Liver (tissue), 9 donors: ENCODE results near the gene BLM. TPM values are rescaled to one million over a fixed set of nuclear protein-coding genes. Genes with fewer than 3 reads are reported as not detected.

Experiments
- DNase-seq: peaks from one replicate; pipeline ENCODE4 v3.0.0-alpha.2; 2017; ENCODE audit warnings: low spot score
- H3K27ac ChIP-seq, 2 donors: one replicate each; pipeline ENCODE4 v1.7.0; 2013; ENCODE audit warnings: inconsistent platforms in 2 of 2, low read length in 2 of 2, control low read depth in 1 of 2, low read depth in 1 of 2, mild to moderate bottlenecking in 1 of 2
- H3K27me3 ChIP-seq, 4 donors: one replicate each; pipeline versions ENCODE4 v1.6.1 to v1.7.0; 2013; ENCODE audit warnings: low read length in 3 of 4, inconsistent platforms in 1 of 4, mild to moderate bottlenecking in 1 of 4, moderate library complexity in 1 of 4; ENCODE audit not compliant: control insufficient read depth in 4 of 4, insufficient read depth in 4 of 4
- H3K36me3 ChIP-seq, 4 donors: one replicate each; pipeline versions ENCODE4 v1.6.1 to v1.7.0; 2013; ENCODE audit warnings: low read length in 3 of 4, mild to moderate bottlenecking in 3 of 4, low read depth in 1 of 4, moderate library complexity in 1 of 4; ENCODE audit not compliant: control insufficient read depth in 4 of 4, insufficient read depth in 3 of 4
- H3K4me1 ChIP-seq, 4 donors: one replicate each; pipeline versions ENCODE4 v1.6.1 to v1.7.0; 2013; ENCODE audit warnings: low read length in 3 of 4, mild to moderate bottlenecking in 3 of 4, moderate library complexity in 1 of 4; ENCODE audit not compliant: control insufficient read depth in 4 of 4, insufficient read depth in 4 of 4
- H3K4me3 ChIP-seq, 3 donors: one replicate each; pipeline versions ENCODE4 v1.6.1 to v1.7.0; 2013; ENCODE audit warnings: low read length in 3 of 3, control low read depth in 1 of 3, low read depth in 1 of 3, mild to moderate bottlenecking in 1 of 3
- H3K9ac ChIP-seq, 2 donors: one replicate each; pipeline ENCODE4 v1.7.0; 2013; ENCODE audit warnings: low read length in 2 of 2, mild to moderate bottlenecking in 2 of 2, moderate library complexity in 2 of 2, control low read depth in 1 of 2, low read depth in 1 of 2
- H3K9me3 ChIP-seq, 4 donors: one replicate each; pipeline versions ENCODE4 v1.6.1 to v1.7.0; 2013; ENCODE audit warnings: low read length in 3 of 4; ENCODE audit not compliant: control insufficient read depth in 4 of 4
- EGR1 ChIP-seq, 2 donors: IDR thresholded peaks; 2 replicates each; pipeline ENCODE4 v1.6.1; 2016 to 2018; ENCODE audit warnings: antibody characterized with exemption in 2 of 2, low read depth in 2 of 2
- FOXA1 ChIP-seq: IDR thresholded peaks from 2 replicates; pipeline ENCODE4 v1.6.1; 2016; ENCODE audit warnings: antibody characterized with exemption
- FOXA2 ChIP-seq: IDR thresholded peaks from 2 replicates; pipeline ENCODE4 v1.6.1; 2016; ENCODE audit warnings: antibody characterized with exemption
- GABPA ChIP-seq, 2 donors: IDR thresholded peaks in 1 of 2; conservative IDR thresholded peaks in 1 of 2; 2 replicates each; pipeline ENCODE4 v1.6.1; 2016; ENCODE audit warnings: antibody characterized with exemption in 2 of 2, mild to moderate bottlenecking in 1 of 2, moderate library complexity in 1 of 2
- HNF4A ChIP-seq, 2 donors: conservative IDR thresholded peaks; 2 replicates each; pipeline ENCODE4 v1.6.1; 2016; ENCODE audit warnings: antibody characterized with exemption in 2 of 2, mild to moderate bottlenecking in 2 of 2
- HNF4G ChIP-seq: IDR thresholded peaks from 2 replicates; pipeline ENCODE4 v1.6.1; 2016; ENCODE audit warnings: antibody characterized with exemption
- JUND ChIP-seq, 2 donors: IDR thresholded peaks; 2 replicates each; pipeline ENCODE4 v1.6.1; 2016; ENCODE audit warnings: antibody characterized with exemption in 2 of 2
- NR2F2 ChIP-seq: IDR thresholded peaks from 2 replicates; pipeline ENCODE4 v1.6.1; 2016; ENCODE audit warnings: antibody characterized with exemption
- RAD21 ChIP-seq, 2 donors: IDR thresholded peaks; 2 replicates each; pipeline ENCODE4 v1.6.1; 2016; ENCODE audit warnings: antibody characterized with exemption in 2 of 2, mild to moderate bottlenecking in 2 of 2
- RXRA ChIP-seq, 2 donors: IDR thresholded peaks; 2 replicates each; pipeline ENCODE4 v1.6.1; 2017 to 2018; ENCODE audit warnings: antibody characterized with exemption in 2 of 2, mild to moderate bottlenecking in 1 of 2
- SP1 ChIP-seq: IDR thresholded peaks from 2 replicates; pipeline ENCODE4 v1.6.1; 2018; ENCODE audit warnings: antibody characterized with exemption, mild to moderate bottlenecking
- TAF1 ChIP-seq: conservative IDR thresholded peaks from 2 replicates; pipeline ENCODE4 v1.6.1; 2016; ENCODE audit warnings: antibody characterized with exemption, mild to moderate bottlenecking
- YY1 ChIP-seq: IDR thresholded peaks from 2 replicates; pipeline ENCODE4 v1.6.1; 2016; ENCODE audit warnings: antibody characterized with exemption, mild to moderate bottlenecking
- whole genome bisulfite sequencing: extraction: QIAGEN DNeasy Blood & Tissue Kit; methylation state at CpG from one replicate; pipeline ENCODE4 v1.1.7; 2013; 5-methylcytosine and 5-hydroxymethylcytosine counted together
- polyA plus RNA-seq, 2 donors: library from polyadenylated mRNA; stranded (reverse) in 1 of 2; unstranded in 1 of 2; fragments of 200-250 nt in 1 of 2; fragments of >200 nt in 1 of 2; fragmentation: Nextera tagmentation in 1 of 2; extraction: Ambion mirVana in 1 of 2; gene quantifications; one replicate each; pipeline versions ENCODE4 v1.2.1 to v1.2.3, GENCODE V29; 2013 to 2015
- total RNA-seq, 2 donors: library from RNA; depleted of rRNA; stranded (reverse); fragments of >200 nt; gene quantifications; one replicate each; pipeline ENCODE4 v1.2.3, GENCODE V29; 2014
- TF ChIP-seq, protein P1 (sequence below): IDR thresholded peaks from 2 replicates; pipeline ENCODE4 v1.6.1; 2016; ENCODE audit warnings: antibody characterized with exemption
- TF ChIP-seq, protein P2 (sequence below): IDR thresholded peaks from 2 replicates; pipeline ENCODE4 v1.6.1; 2016; ENCODE audit warnings: antibody characterized with exemption
- TF ChIP-seq, protein P3 (sequence below): IDR thresholded peaks from 2 replicates; pipeline ENCODE4 v1.6.1; 2016; ENCODE audit warnings: antibody characterized with exemption
- TF ChIP-seq, protein P4 (sequence below): fragments of 150-350 bp; IDR thresholded peaks from 2 replicates; pipeline ENCODE4 v1.5.1; 2017; ENCODE audit warnings: improper control_type of control experiment, low read depth, low read length; ENCODE audit not compliant: missing input control
- TF ChIP-seq, protein P5 (sequence below): IDR thresholded peaks from 2 replicates; pipeline ENCODE4 v1.6.1; 2016; ENCODE audit warnings: antibody characterized with exemption, mild to moderate bottlenecking
- donor health status: healthy.
- donor health status: healthy.
- donor health status: healthy.
- donor health status: healthy.
- donor health status: healthy.

The BLM gene
- total and polyA plus RNA-seq, 4 donors = 0.33 to 15.1 (median 0.41) TPM

DNA sequence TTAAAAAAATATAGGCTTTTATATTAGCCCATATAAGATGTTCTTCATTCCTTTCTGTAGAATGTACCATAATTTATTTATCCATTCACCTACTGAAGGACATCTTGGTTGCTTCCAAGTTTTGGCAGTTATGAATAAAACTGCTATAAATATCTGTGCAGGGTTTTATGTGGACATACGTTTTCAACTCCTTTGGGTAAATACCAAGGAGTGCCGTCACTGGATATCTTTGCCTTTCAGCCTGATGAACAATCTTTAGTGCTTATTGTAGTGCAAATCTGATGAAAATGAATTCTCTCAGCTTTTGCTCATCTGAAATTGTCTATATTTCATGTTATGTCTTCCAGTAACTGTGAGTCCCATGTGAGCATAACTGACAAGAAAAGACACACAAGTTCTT is 26.6 kb upstream of the BLM start:
- H3K4me3 ChIP-seq = no peak overlapping the region
- no peaks in the 10 kb centered on the region for H3K4me1 ChIP-seq
- H3K36me3 ChIP-seq = no peaks in the 10 kb centered on the region
- no peaks in the 10 kb centered on the region for H3K27me3 ChIP-seq
- H3K27ac ChIP-seq = no peak overlapping the region
- H3K9me3 ChIP-seq = peaks cover 0 to 2% (median 0%) of the 10 kb centered on the region in 4 donors
- WGBS = 89% methylated on average over 2 of the region's 2 CpGs
- DNase-seq = no peak
- no peak overlapping the region for H3K9ac ChIP-seq
- no peak for TF ChIP-seq EGR1 (IDR thresholded peaks at IDR 0.05; ENCODE audit: low read depth in 2 of 2)
- no peak for TF ChIP-seq FOXA1
- TF ChIP-seq TAF1 = no peak
- TF ChIP-seq, protein P1, sequence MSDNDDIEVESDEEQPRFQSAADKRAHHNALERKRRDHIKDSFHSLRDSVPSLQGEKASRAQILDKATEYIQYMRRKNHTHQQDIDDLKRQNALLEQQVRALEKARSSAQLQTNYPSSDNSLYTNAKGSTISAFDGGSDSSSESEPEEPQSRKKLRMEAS = no peak

DNA sequence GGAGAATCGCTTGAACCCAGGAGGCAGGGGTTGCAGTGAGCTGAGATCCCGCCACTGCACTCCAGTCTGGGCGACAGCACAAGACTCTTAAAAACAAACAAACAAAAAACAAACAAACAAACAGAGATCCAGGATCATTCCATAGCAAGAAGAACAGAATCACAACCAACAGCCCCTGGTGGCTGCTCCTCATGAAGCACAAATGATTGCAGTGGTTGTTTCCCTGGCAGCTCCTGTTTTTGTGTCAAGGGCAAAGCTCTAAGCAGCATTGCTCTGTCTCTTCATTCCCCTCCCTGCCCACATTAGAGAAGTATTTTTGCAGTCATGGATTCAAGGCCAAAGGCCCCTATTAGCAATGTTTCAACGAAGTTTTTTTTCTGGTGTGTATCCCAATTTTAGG is 25.8 kb upstream of the BLM start:
- Histone ChIP-seq H3K36me3 (no peaks in the 10 kb centered on the region), H3K9ac (no peak overlapping the region), H3K4me1 (no peaks in the 10 kb centered on the region), H3K27ac (no peak overlapping the region), H3K27me3 (no peaks in the 10 kb centered on the region), H3K9me3 (peaks cover 0 to 2% (median 0%) of the 10 kb centered on the region in 4 donors), H3K4me3 (no peak overlapping the region)
- WGBS = 93% methylated on average over 4 of the region's 4 CpGs
- TF ChIP-seq HNF4A (conservative IDR thresholded peaks at IDR 0.05) (no peak), HNF4G (no peak), TAF1 (no peak), JUND (IDR thresholded peaks at IDR 0.05) (no peak)
- no peak for DNase-seq

DNA sequence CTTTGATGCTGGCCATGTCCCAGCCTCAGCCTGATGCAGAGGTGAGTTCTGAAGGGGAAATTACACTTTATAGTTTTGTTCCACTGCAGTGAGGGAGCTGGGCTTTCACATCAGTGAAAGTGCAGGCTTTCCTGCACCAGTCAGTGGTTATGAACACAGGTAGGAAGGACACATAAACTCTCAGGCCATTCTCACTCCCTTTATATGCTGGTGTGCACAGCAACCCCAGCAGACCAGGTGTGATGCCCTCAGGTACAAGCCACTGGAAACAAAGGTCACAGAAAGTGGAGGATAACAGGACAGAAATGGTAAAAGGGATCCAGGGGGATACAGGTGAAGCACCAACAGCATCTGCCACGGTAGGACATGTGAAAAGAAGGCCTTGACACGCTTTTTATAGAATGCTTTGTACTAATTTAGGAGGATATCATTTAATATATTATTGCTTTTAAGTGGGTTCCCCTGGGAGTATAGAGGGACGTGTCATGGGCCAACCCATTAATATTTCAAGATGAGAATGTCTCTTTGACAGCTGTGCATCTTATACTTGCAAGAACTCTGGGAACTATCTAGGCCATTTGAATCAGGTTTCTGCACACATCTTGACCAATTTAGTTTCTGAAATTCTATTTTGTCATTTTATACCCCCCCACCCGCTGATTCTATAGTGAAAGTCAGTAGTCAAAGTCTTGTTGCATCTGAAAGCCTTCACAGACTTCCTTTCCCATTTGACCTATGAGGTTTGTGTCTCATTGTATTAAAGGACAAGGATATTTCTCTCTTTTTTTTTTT is 25.0 kb upstream of the BLM start:
- Histone ChIP-seq H3K27ac (no peak overlapping the region), H3K4me1 (no peaks in the 10 kb centered on the region), H3K36me3 (no peaks in the 10 kb centered on the region), H3K4me3 (no peak overlapping the region), H3K9me3 (peaks cover 0 to 2% (median 0%) of the 10 kb centered on the region in 4 donors), H3K27me3 (no peaks in the 10 kb centered on the region), H3K9ac (no peak overlapping the region)
- WGBS = 97% methylated on average over 4 of the region's 4 CpGs
- TF ChIP-seq, protein P2, sequence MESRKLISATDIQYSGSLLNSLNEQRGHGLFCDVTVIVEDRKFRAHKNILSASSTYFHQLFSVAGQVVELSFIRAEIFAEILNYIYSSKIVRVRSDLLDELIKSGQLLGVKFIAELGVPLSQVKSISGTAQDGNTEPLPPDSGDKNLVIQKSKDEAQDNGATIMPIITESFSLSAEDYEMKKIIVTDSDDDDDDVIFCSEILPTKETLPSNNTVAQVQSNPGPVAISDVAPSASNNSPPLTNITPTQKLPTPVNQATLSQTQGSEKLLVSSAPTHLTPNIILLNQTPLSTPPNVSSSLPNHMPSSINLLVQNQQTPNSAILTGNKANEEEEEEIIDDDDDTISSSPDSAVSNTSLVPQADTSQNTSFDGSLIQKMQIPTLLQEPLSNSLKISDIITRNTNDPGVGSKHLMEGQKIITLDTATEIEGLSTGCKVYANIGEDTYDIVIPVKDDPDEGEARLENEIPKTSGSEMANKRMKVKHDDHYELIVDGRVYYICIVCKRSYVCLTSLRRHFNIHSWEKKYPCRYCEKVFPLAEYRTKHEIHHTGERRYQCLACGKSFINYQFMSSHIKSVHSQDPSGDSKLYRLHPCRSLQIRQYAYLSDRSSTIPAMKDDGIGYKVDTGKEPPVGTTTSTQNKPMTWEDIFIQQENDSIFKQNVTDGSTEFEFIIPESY = no peak
- TF ChIP-seq NR2F2 (no peak), YY1 (no peak), RAD21 (IDR thresholded peaks at IDR 0.05) (no peak), JUND (IDR thresholded peaks at IDR 0.05) (no peak), HNF4G (no peak), TAF1 (no peak), GABPA (IDR thresholded peaks at IDR 0.05 in 1 of 2, conservative IDR thresholded peaks at IDR 0.05 in 1 of 2) (no peak), EGR1 (IDR thresholded peaks at IDR 0.05; ENCODE audit: low read depth in 2 of 2) (no peak), FOXA1 (no peak), RXRA (IDR thresholded peaks at IDR 0.05) (no peak), SP1 (no peak), HNF4A (conservative IDR thresholded peaks at IDR 0.05) (no peak), FOXA2 (no peak)
- TF ChIP-seq, protein P3, sequence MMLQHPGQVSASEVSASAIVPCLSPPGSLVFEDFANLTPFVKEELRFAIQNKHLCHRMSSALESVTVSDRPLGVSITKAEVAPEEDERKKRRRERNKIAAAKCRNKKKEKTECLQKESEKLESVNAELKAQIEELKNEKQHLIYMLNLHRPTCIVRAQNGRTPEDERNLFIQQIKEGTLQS = no peak
- TF ChIP-seq, protein P4, sequence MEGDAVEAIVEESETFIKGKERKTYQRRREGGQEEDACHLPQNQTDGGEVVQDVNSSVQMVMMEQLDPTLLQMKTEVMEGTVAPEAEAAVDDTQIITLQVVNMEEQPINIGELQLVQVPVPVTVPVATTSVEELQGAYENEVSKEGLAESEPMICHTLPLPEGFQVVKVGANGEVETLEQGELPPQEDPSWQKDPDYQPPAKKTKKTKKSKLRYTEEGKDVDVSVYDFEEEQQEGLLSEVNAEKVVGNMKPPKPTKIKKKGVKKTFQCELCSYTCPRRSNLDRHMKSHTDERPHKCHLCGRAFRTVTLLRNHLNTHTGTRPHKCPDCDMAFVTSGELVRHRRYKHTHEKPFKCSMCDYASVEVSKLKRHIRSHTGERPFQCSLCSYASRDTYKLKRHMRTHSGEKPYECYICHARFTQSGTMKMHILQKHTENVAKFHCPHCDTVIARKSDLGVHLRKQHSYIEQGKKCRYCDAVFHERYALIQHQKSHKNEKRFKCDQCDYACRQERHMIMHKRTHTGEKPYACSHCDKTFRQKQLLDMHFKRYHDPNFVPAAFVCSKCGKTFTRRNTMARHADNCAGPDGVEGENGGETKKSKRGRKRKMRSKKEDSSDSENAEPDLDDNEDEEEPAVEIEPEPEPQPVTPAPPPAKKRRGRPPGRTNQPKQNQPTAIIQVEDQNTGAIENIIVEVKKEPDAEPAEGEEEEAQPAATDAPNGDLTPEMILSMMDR = no peak
- TF ChIP-seq, protein P5, sequence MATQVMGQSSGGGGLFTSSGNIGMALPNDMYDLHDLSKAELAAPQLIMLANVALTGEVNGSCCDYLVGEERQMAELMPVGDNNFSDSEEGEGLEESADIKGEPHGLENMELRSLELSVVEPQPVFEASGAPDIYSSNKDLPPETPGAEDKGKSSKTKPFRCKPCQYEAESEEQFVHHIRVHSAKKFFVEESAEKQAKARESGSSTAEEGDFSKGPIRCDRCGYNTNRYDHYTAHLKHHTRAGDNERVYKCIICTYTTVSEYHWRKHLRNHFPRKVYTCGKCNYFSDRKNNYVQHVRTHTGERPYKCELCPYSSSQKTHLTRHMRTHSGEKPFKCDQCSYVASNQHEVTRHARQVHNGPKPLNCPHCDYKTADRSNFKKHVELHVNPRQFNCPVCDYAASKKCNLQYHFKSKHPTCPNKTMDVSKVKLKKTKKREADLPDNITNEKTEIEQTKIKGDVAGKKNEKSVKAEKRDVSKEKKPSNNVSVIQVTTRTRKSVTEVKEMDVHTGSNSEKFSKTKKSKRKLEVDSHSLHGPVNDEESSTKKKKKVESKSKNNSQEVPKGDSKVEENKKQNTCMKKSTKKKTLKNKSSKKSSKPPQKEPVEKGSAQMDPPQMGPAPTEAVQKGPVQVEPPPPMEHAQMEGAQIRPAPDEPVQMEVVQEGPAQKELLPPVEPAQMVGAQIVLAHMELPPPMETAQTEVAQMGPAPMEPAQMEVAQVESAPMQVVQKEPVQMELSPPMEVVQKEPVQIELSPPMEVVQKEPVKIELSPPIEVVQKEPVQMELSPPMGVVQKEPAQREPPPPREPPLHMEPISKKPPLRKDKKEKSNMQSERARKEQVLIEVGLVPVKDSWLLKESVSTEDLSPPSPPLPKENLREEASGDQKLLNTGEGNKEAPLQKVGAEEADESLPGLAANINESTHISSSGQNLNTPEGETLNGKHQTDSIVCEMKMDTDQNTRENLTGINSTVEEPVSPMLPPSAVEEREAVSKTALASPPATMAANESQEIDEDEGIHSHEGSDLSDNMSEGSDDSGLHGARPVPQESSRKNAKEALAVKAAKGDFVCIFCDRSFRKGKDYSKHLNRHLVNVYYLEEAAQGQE = no peak
- TF ChIP-seq, protein P1 = no peak
- no peak for DNase-seq
